Spleen (tissue), 11 donors: Measurements from ENCODE around the gene STPG1. TPM values are rescaled to one million over a fixed set of nuclear protein-coding genes. Genes with fewer than 3 reads are reported as not detected.

Experiments used
- DNase-seq: peaks from one replicate; pipeline ENCODE4 v3.0.0-alpha.2; 2020
- H3K27ac ChIP-seq, 8 donors: fragments of 200-600 bp; sonication (generic) in 7 of 8; 1 replicate in 4 of 8; 2 replicates in 4 of 8; pipeline versions ENCODE4 v1.5.0 to v1.8.0; 2016 to 2021; ENCODE audit warnings: inconsistent platforms in 4 of 8, mild to moderate bottlenecking in 4 of 8, moderate library complexity in 1 of 8
- H3K27me3 ChIP-seq, 7 donors: fragments of 200-600 bp; sonication (generic) in 6 of 7; replicated peaks in 1 of 7; 1 replicate in 4 of 7; 2 replicates in 3 of 7; pipeline versions ENCODE4 v1.5.0 to v1.8.0; 2016 to 2021; ENCODE audit warnings: inconsistent platforms in 3 of 7, mild to moderate bottlenecking in 1 of 7
- H3K36me3 ChIP-seq, 6 donors: fragments of 200-600 bp; sonication (generic) in 5 of 6; 1 replicate in 4 of 6; 2 replicates in 2 of 6; pipeline versions ENCODE4 v1.5.0 to v1.8.0; 2016 to 2021; ENCODE audit warnings: inconsistent platforms in 2 of 6
- H3K4me1 ChIP-seq, 6 donors: fragments of 200-600 bp; sonication (generic) in 5 of 6; 1 replicate in 3 of 6; 2 replicates in 3 of 6; pipeline versions ENCODE4 v1.5.0 to v1.8.0; 2016 to 2021; ENCODE audit warnings: inconsistent platforms in 3 of 6
- H3K4me3 ChIP-seq, 8 donors: fragments of 200-600 bp; sonication (generic) in 7 of 8; 1 replicate in 4 of 8; 2 replicates in 4 of 8; pipeline versions ENCODE4 v1.5.0 to v1.8.0; 2016 to 2021; ENCODE audit warnings: inconsistent platforms in 4 of 8, mild to moderate bottlenecking in 4 of 8, moderate library complexity in 2 of 8
- H3K9me3 ChIP-seq, 8 donors: fragments of 200-600 bp; sonication (generic) in 7 of 8; 1 replicate in 4 of 8; 2 replicates in 4 of 8; pipeline versions ENCODE4 v1.5.0 to v1.8.0; 2016 to 2021; ENCODE audit warnings: inconsistent platforms in 4 of 8
- CTCF ChIP-seq, 11 experiments: fragments of 200-600 bp in 7 of 11; fragments of 450-650 bp in 4 of 11; sonication (generic) in 4 of 11; IDR thresholded peaks in 8 of 11; conservative IDR thresholded peaks in 3 of 11; 1 replicate in 7 of 11; 2 replicates in 4 of 11; pipeline versions ENCODE4 v1.4.0 to v1.8.0; 2016 to 2021; ENCODE audit warnings: antibody characterized with exemption in 11 of 11, inconsistent platforms in 4 of 11, mild to moderate bottlenecking in 1 of 11
- POLR2A ChIP-seq, 3 donors: fragments of 450-650 bp; IDR thresholded peaks; one replicate each; pipeline ENCODE4 v1.5.1; 2017; ENCODE audit warnings: antibody characterized with exemption in 3 of 3, mild to moderate bottlenecking in 1 of 3
- POLR2AphosphoS5 ChIP-seq, 3 donors: sonication (generic); formaldehyde crosslinking; IDR thresholded peaks; one replicate each; pipeline ENCODE4 v1.5.1; 2017; ENCODE audit warnings: antibody characterized with exemption in 3 of 3
- WGBS, 5 donors: extraction: QIAGEN DNeasy Blood & Tissue Kit in 3 of 5; methylation state at CpG; one replicate each; pipeline versions ENCODE4 v1.1.5 to v1.1.7; 2013 to 2018; 5-methylcytosine and 5-hydroxymethylcytosine counted together
- intact Hi-C: fragments of 100-400 bp; cut with DNase I; formaldehyde crosslinking; loops from one replicate; pipeline ENCODE4 v1.15.0; 2023; ENCODE audit warnings: low total_unique reads
- polyA plus RNA-seq, 3 donors: library from polyadenylated mRNA; stranded (reverse); fragments of 200-250 nt; gene quantifications; one replicate each; pipeline ENCODE4 v1.2.1, GENCODE V29; 2013
- total RNA-seq, 7 donors: library from RNA; depleted of rRNA in 3 of 7; stranded (reverse); fragments of >200 nt in 3 of 7; fragmentation: NEBNext Ultra II Directional in 4 of 7; extraction: Animal tissue kit (Norgen Biotek cat#: 25700) in 4 of 7; gene quantifications; one replicate each; pipeline versions ENCODE4 v1.1.0 to v1.2.1, GENCODE V29; 2016 to 2021
- donor health status: healthy with polysubstance abuse.
- donor health status: DM: no; HTN: no; CAD: no; lungs with moderate emphysema.
- donor health status: DM: no; HTN: no; CAD: no.
- donor health status: Bipolar disorder and iron deficiency.
- donor health status: healthy.
- donor health status: DM: no; HTN: no; CAD: no.
- donor health status: DM: yes; HTN: yes; CAD: no.

Gene STPG1
- total and polyA plus RNA-seq, 10 donors = 1.5 to 5.8 (median 3.7) TPM

GRCh38 chr1:24426744-24427544, 13.4 kb upstream of the STPG1 start:
- Histone ChIP-seq H3K9me3 (no peaks in the 10 kb centered on the region), H3K27ac (no peak overlapping the region), H3K4me3 (no peak overlapping the region), H3K4me1 (peaks cover 0 to 7% (median 0%) of the 10 kb centered on the region in 6 donors), H3K36me3 (peaks cover 0 to 73% (median 16%) of the 10 kb centered on the region in 6 donors), H3K27me3 (no peaks in the 10 kb centered on the region)
- TF ChIP-seq POLR2A (IDR thresholded peaks at IDR 0.05) = no peak
- intact Hi-C loops = no loop called here
- DNase-seq = no peak
- WGBS, 5 donors = 92 to 96% (median 95%) methylated on average over 7 of the region's 7 CpGs

- Histone ChIP-seq H3K9me3 (no peaks in the 10 kb centered on the region), H3K36me3 (peaks cover 0 to 75% (median 24%) of the 10 kb centered on the region in 6 donors), H3K4me3 (no peak overlapping the region), H3K27me3 (no peaks in the 10 kb centered on the region), H3K27ac (no peak overlapping the region), H3K4me1 (peaks cover 0 to 7% (median under 1%) of the 10 kb centered on the region in 6 donors)
- WGBS, 5 donors = 82 to 95% (median 85%) methylated on average over 7 of the region's 7 CpGs
- TF ChIP-seq CTCF (IDR thresholded peaks at IDR 0.05 in 8 of 11, conservative IDR thresholded peaks at IDR 0.05 in 3 of 11) (no peak), POLR2A (IDR thresholded peaks at IDR 0.05) (no peak), POLR2AphosphoS5 (IDR thresholded peaks at IDR 0.05) (no peak)
- intact Hi-C loops = no loop called here
- DNase-seq = no peak
Observed at GRCh38 chr1:24425922-24426321, 12.3 kb upstream of the STPG1 start.

DNA sequence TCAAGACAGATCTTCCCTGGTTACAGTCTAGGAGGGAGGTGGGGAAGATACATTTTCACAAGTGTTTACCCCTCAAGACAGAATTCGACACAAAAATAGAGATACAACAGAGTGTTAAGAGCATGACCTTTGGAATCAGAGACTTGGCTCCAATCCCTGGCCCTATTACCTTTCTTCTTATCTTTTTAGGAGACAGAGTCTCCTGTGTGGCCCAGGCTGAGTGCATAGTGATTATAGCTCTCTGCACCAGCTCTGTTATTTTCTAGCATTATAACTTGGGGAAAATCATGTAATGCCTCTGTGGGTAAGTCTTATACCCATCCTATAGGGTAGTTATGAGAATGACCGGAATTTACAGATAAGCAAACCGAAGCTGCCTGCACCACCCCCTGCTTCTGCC, 11.9 kb upstream of the STPG1 start:
- no peak for DNase-seq
- Histone ChIP-seq H3K4me1 (peaks cover 0 to 7% (median 2%) of the 10 kb centered on the region in 6 donors), H3K9me3 (no peaks in the 10 kb centered on the region), H3K4me3 (no peak overlapping the region), H3K27ac (no peak overlapping the region), H3K27me3 (no peaks in the 10 kb centered on the region), H3K36me3 (peaks cover 0 to 80% (median 25%) of the 10 kb centered on the region in 6 donors)
- WGBS, 5 donors = 87 to 98% (median 91%) methylated on average over 3 of the region's 3 CpGs
- no peak for TF ChIP-seq POLR2AphosphoS5 (IDR thresholded peaks at IDR 0.05)
- no peak for TF ChIP-seq CTCF (IDR thresholded peaks at IDR 0.05 in 8 of 11, conservative IDR thresholded peaks at IDR 0.05 in 3 of 11)
- no peak for TF ChIP-seq POLR2A (IDR thresholded peaks at IDR 0.05)
- intact Hi-C loops = no loop called here

- H3K4me1 ChIP-seq = peaks cover 0 to 10% (median 3%) of the 10 kb centered on the region in 6 donors
- peaks cover 0 to 84% (median 28%) of the 10 kb centered on the region in 6 donors for H3K36me3 ChIP-seq
- TF ChIP-seq CTCF (IDR thresholded peaks at IDR 0.05 in 8 of 11, conservative IDR thresholded peaks at IDR 0.05 in 3 of 11) = no peak
- no peak for TF ChIP-seq POLR2AphosphoS5 (IDR thresholded peaks at IDR 0.05)
- no peak for TF ChIP-seq POLR2A (IDR thresholded peaks at IDR 0.05)
- H3K27me3 ChIP-seq = no peaks in the 10 kb centered on the region
- no peak overlapping the region for H3K27ac ChIP-seq
- H3K4me3 ChIP-seq = no peak overlapping the region
- H3K9me3 ChIP-seq = no peaks in the 10 kb centered on the region
- DNase-seq = no peak
- intact Hi-C loops = no loop called here
- WGBS, 5 donors = 94 to 98% (median 96%) methylated on average over 2 to 3 of the region's 3 CpGs
Observed at GRCh38 chr1:24424990-24425389, 11.4 kb upstream of the STPG1 start.
